HL-60 (cell line): Measurements from ENCODE around the gene LGALSL.

Experiments
- CTCF ChIP-seq: IDR thresholded peaks from one replicate; pipeline ENCODE4 v1.5.1; 2011; ENCODE audit warnings: low read length, control low read depth, inconsistent platforms; ENCODE audit not compliant: insufficient read depth
- GABPA ChIP-seq: IDR thresholded peaks from 2 replicates; pipeline ENCODE4 v1.6.1; 2012; ENCODE audit warnings: low read depth
- POLR2AphosphoS5 ChIP-seq: IDR thresholded peaks from 2 replicates; pipeline ENCODE4 v1.6.1; 2012; ENCODE audit warnings: low read depth
- SPI1 ChIP-seq: IDR thresholded peaks from 2 replicates; pipeline ENCODE4 v1.6.1; 2012; ENCODE audit warnings: low read depth, mild to moderate bottlenecking, borderline replicate concordance

DNA sequence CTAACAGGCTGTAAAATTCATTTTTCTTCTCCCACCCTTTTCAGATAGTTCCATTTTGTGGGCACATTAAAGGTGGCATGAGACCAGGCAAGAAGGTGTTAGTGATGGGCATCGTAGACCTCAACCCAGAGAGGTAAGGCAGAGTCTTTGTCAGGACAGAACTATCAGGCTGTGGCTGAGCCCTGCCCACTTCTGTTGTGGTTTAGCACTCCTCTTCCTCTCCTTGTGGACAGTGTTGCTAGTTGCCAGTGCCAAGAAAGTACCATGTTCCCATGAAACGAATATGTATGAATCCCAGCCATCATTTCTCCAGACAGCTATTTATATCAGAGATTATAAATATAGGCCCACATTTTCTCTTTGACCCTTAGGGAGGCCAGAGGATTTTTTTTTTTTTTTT, 1.6 kb downstream of the LGALSL start:
- TF ChIP-seq SPI1 (no peak), POLR2AphosphoS5 (no peak), CTCF (no peak), GABPA (no peak)
